Measurements from ENCODE around the gene RAB8B.

DNA sequence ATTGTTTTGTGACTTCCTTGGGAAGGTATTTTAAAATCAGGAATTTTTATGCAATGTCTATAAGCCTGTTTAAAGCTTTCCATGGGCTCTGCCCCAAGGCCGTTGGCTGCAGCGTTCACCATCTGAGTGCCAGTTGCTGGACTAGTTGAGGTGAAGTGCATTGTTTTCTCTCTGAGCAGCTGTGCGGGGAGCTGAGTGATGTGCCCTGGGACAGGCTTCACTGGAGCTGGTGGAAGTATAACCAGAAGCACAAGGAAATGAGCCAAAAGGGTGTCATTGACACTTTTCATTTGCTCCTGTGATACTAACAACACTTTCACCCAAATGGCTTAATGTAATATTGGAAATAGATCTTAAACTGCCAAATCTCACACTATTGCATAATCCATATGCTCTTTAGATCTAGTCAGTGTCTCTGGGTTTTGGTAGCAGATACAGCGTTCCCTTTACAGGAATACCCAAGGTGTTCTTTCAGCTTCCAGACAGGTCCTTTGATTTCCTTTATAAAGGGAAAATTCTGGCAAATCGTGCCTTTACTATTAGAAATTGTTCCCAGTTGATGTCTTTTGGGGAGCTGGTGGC lies 117.2 kb downstream of the RAB8B start:
- TF ChIP-seq POLR2A (IDR thresholded peaks at IDR 0.05): no peak
- TF ChIP-seq, protein P1, sequence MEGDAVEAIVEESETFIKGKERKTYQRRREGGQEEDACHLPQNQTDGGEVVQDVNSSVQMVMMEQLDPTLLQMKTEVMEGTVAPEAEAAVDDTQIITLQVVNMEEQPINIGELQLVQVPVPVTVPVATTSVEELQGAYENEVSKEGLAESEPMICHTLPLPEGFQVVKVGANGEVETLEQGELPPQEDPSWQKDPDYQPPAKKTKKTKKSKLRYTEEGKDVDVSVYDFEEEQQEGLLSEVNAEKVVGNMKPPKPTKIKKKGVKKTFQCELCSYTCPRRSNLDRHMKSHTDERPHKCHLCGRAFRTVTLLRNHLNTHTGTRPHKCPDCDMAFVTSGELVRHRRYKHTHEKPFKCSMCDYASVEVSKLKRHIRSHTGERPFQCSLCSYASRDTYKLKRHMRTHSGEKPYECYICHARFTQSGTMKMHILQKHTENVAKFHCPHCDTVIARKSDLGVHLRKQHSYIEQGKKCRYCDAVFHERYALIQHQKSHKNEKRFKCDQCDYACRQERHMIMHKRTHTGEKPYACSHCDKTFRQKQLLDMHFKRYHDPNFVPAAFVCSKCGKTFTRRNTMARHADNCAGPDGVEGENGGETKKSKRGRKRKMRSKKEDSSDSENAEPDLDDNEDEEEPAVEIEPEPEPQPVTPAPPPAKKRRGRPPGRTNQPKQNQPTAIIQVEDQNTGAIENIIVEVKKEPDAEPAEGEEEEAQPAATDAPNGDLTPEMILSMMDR (IDR thresholded peaks at IDR 0.05): no peak
